Osteocyte (in vitro differentiated cells): ENCODE data around the gene TXNDC9. TPM values are rescaled to one million over a fixed set of nuclear protein-coding genes. Genes with fewer than 3 reads are reported as not detected.
"Not testable (repeated sequence)": the region's sequence is repeated elsewhere in the genome, so short reads cannot be mapped to it uniquely, and the experiment has no call there.

Source experiments
- DNase-seq: peaks from one replicate; pipeline ENCODE4 v3.0.0; 2021; ENCODE audit warnings: mixed read lengths; ENCODE audit not compliant: unreplicated experiment; ENCODE audit errors: extremely low spot score
- H3K27ac Mint-ChIP-seq: one replicate; pipeline ENCODE4 v1.8.0; 2021; ENCODE audit warnings: mild to moderate bottlenecking, mixed read lengths; ENCODE audit not compliant: unreplicated experiment
- H3K27me3 Mint-ChIP-seq: one replicate; pipeline ENCODE4 v1.8.0; 2021; ENCODE audit warnings: mixed read lengths; ENCODE audit not compliant: unreplicated experiment
- H3K36me3 Mint-ChIP-seq: one replicate; pipeline ENCODE4 v1.8.0; 2021; ENCODE audit warnings: mixed read lengths; ENCODE audit not compliant: unreplicated experiment
- H3K4me1 Mint-ChIP-seq: one replicate; pipeline ENCODE4 v1.8.0; 2021; ENCODE audit warnings: mixed read lengths; ENCODE audit not compliant: unreplicated experiment
- H3K4me3 Mint-ChIP-seq: one replicate; pipeline ENCODE4 v1.8.0; 2021; ENCODE audit warnings: mild to moderate bottlenecking, moderate library complexity, mixed read lengths; ENCODE audit not compliant: unreplicated experiment
- H3K9me3 Mint-ChIP-seq: one replicate; pipeline ENCODE4 v1.8.0; 2021; ENCODE audit warnings: mixed read lengths; ENCODE audit not compliant: unreplicated experiment
- CTCF ChIP-seq: fragments of 200-600 bp; sonication (generic); IDR thresholded peaks from 2 replicates; pipeline ENCODE4 v1.5.0; 2021; ENCODE audit warnings: antibody characterized with exemption, mild to moderate bottlenecking, moderate library complexity
- total RNA-seq: library from RNA; stranded (reverse); gene quantifications from 2 replicates; pipeline ENCODE4 v1.2.1, GENCODE V29; 2021

The TXNDC9 gene
- total RNA-seq, 1 donor from 2014 or later = 29.3 TPM

GRCh38 chr2:99279969-99280695, 56.0 kb downstream of the TXNDC9 start:
- peaks cover 17% of the 10 kb centered on the region for H3K4me1 Mint-ChIP-seq
- no peak for TF ChIP-seq CTCF
- peaks cover 7% of the 10 kb centered on the region for H3K36me3 Mint-ChIP-seq
- no peak overlapping the region for H3K27ac Mint-ChIP-seq
- H3K9me3 Mint-ChIP-seq = peaks cover 6% of the 10 kb centered on the region
- H3K27me3 Mint-ChIP-seq = no peaks in the 10 kb centered on the region
- H3K4me3 Mint-ChIP-seq = no peak overlapping the region
- no peak for DNase-seq

- DNase-seq = no peak
Observed at GRCh38 chr2:99278793-99279291, 57.3 kb downstream of the TXNDC9 start.

GRCh38 chr2:99278195-99278765, 57.9 kb downstream of the TXNDC9 start:
- peaks cover 17% of the 10 kb centered on the region for H3K4me1 Mint-ChIP-seq
- H3K9me3 Mint-ChIP-seq, H3K27me3 Mint-ChIP-seq, H3K36me3 Mint-ChIP-seq, DNase-seq, H3K4me3 Mint-ChIP-seq: not testable (repeated sequence)
- H3K27ac Mint-ChIP-seq = peak overlapping the region; percentile 87

More at GRCh38 chr2:99278793-99279291, 57.3 kb downstream of the TXNDC9 start:
- Mint-ChIP-seq H3K4me1 (peaks cover 17% of the 10 kb centered on the region), H3K27ac (peak overlapping the region; percentile 87), H3K9me3 (peaks cover 6% of the 10 kb centered on the region), H3K4me3 (peak overlapping the region; percentile 59), H3K36me3 (peaks cover 7% of the 10 kb centered on the region), H3K27me3 (peaks cover 4% of the 10 kb centered on the region)
- TF ChIP-seq CTCF = no peak

GRCh38 chr2:99275882-99276281, 60.3 kb downstream of the TXNDC9 start:
- H3K9me3 Mint-ChIP-seq = peaks cover 12% of the 10 kb centered on the region

More at GRCh38 chr2:99275882-99276281, 60.3 kb downstream of the TXNDC9 start:
- H3K27ac Mint-ChIP-seq = no peak overlapping the region
- no peak for DNase-seq
- H3K36me3 Mint-ChIP-seq = no peaks in the 10 kb centered on the region
- no peak overlapping the region for H3K4me3 Mint-ChIP-seq
- H3K4me1 Mint-ChIP-seq = peaks cover 17% of the 10 kb centered on the region
- H3K27me3 Mint-ChIP-seq = peaks cover 5% of the 10 kb centered on the region
- TF ChIP-seq CTCF = no peak

Other genes with a start within 250 kb of the TXNDC9 start
- gene C2orf15, start 194.6 kb downstream of the TXNDC9 start, total RNA-seq = 0.26 TPM in 1 of 2 replicates, not detected in the other
- gene TSGA10, start 181.4 kb downstream of the TXNDC9 start, total RNA-seq = 3.1 and 3.6 TPM in 2 replicates
- 4.9 and 6.3 TPM in 2 replicates for gene LIPT1, start 181.4 kb downstream of the TXNDC9 start, total RNA-seq
- gene MITD1, start 155.3 kb downstream of the TXNDC9 start, total RNA-seq = 22.6 and 23.2 TPM in 2 replicates
- gene MRPL30, start 155.1 kb downstream of the TXNDC9 start, total RNA-seq = 23.1 and 25.5 TPM in 2 replicates
- not detected in 2 replicates for gene LYG2, start 80.7 kb downstream of the TXNDC9 start, total RNA-seq
- 1.1 and 1.8 TPM in 2 replicates for gene LYG1, start 35.1 kb downstream of the TXNDC9 start, total RNA-seq
- 35.5 and 39.8 TPM in 2 replicates for gene EIF5B, start 1.1 kb upstream of the TXNDC9 start, total RNA-seq
- gene REV1, start 153.7 kb upstream of the TXNDC9 start, total RNA-seq = 32.5 and 33.0 TPM in 2 replicates